SK-N-SH (cell line): Measurements from ENCODE around the gene IFNL4. TPM values are rescaled to one million over a fixed set of nuclear protein-coding genes. Genes with fewer than 3 reads are reported as not detected.
"Not testable (repeated sequence)": the region's sequence is repeated elsewhere in the genome, so short reads cannot be mapped to it uniquely, and the experiment has no call there.

ENCODE experiments used
- CTCF ChIA-PET: fragments of 300-600, 350-600 bp; formaldehyde crosslinking; extraction: SDS; loops from one replicate; lab custom pipeline; 2021; lab: Yijun Ruan, JAX
- POLR2A ChIA-PET: fragments of 350-600 bp; sonication (Branson Sonifier 250); formaldehyde crosslinking; extraction: SDS; loops from one replicate; lab custom pipeline; 2020; ENCODE audit warnings: antibody characterized with exemption, inconsistent platforms; lab: Yijun Ruan, JAX
- DNase-seq: peaks from one replicate; pipeline ENCODE4 v3.0.0; 2012
- H2AFZ ChIP-seq: fragments of 200-600 bp; sonication (generic); 2 replicates; pipeline ENCODE4 v1.8.1; 2016; ENCODE audit warnings: antibody characterized with exemption, mild to moderate bottlenecking, low read depth
- H3F3A ChIP-seq: fragments of 200-600 bp; sonication (generic); replicated peaks from 2 replicates; pipeline ENCODE3; 2016; ENCODE audit warnings: antibody characterized with exemption, mild to moderate bottlenecking; ENCODE audit not compliant: insufficient read depth
- H3K27ac ChIP-seq, 2 experiments: fragments of 200-500 bp in 1 of 2; fragments of 200-600 bp in 1 of 2; sonication (Bioruptor generic) in 1 of 2; sonication (generic), shearing (Covaris generic) in 1 of 2; 2 replicates each; pipeline versions ENCODE4 v1.5.1 to v1.6.1; 2014 to 2016; ENCODE audit warnings: low read depth in 2 of 2, inconsistent platforms in 1 of 2, low read length in 1 of 2, mild to moderate bottlenecking in 1 of 2, mixed read lengths in 1 of 2
- H3K27me3 ChIP-seq: fragments of 200-600 bp; sonication (generic), shearing (Covaris generic); 2 replicates; pipeline ENCODE4 v1.6.1; 2016; ENCODE audit warnings: mixed run types; ENCODE audit not compliant: insufficient read depth
- H3K36me3 ChIP-seq, 2 experiments: fragments of 200-500 bp in 1 of 2; fragments of 200-600 bp in 1 of 2; sonication (Bioruptor generic) in 1 of 2; sonication (generic) in 1 of 2; replicated peaks in 1 of 2; 2 replicates each; pipeline versions ENCODE3 to v1.5.1; 2014 to 2016; ENCODE audit warnings: low read length in 1 of 2, mild to moderate bottlenecking in 1 of 2; ENCODE audit not compliant: insufficient read depth in 2 of 2, control insufficient read depth in 1 of 2
- H3K4me1 ChIP-seq, 2 experiments: fragments of 200-500 bp in 1 of 2; fragments of 200-600 bp in 1 of 2; sonication (Bioruptor generic) in 1 of 2; sonication (generic), shearing (Covaris generic) in 1 of 2; 2 replicates each; pipeline versions ENCODE4 v1.5.1 to v1.6.1; 2014 to 2016; ENCODE audit warnings: low read depth in 1 of 2, low read length in 1 of 2, mixed run types in 1 of 2; ENCODE audit not compliant: insufficient read depth in 2 of 2, control insufficient read depth in 1 of 2
- H3K4me2 ChIP-seq: fragments of 200-600 bp; sonication (generic), shearing (Covaris generic); 2 replicates; pipeline ENCODE4 v1.6.1; 2017; ENCODE audit warnings: mixed run types
- H3K4me3 ChIP-seq, 2 experiments: fragments of 200-500 bp in 1 of 2; fragments of 200-600 bp in 1 of 2; sonication (Bioruptor generic) in 1 of 2; sonication (generic), shearing (Covaris generic) in 1 of 2; 2 replicates each; pipeline versions ENCODE4 v1.5.1 to v1.8.1; 2014 to 2016; ENCODE audit warnings: low read depth in 2 of 2, inconsistent platforms in 1 of 2, low read length in 1 of 2, mild to moderate bottlenecking in 1 of 2, mixed read lengths in 1 of 2, moderate library complexity in 1 of 2
- H3K79me2 ChIP-seq: fragments of 200-600 bp; sonication (generic); 2 replicates; pipeline ENCODE4 v1.8.1; 2017; ENCODE audit warnings: mild to moderate bottlenecking; ENCODE audit not compliant: insufficient read depth
- H3K9ac ChIP-seq: fragments of 200-600 bp; sonication (generic); 2 replicates; pipeline ENCODE4 v1.6.1; 2017; ENCODE audit warnings: mixed run types
- H3K9me2 ChIP-seq: fragments of 200-600 bp; sonication (generic); 2 replicates; pipeline ENCODE4 v1.6.1; 2017; ENCODE audit warnings: mixed run types
- H3K9me3 ChIP-seq: fragments of 200-600 bp; sonication (generic); 2 replicates; pipeline ENCODE4 v1.6.1; 2017; ENCODE audit warnings: mixed run types, mild to moderate bottlenecking, moderate library complexity
- H4K20me1 ChIP-seq: fragments of 200-600 bp; sonication (generic); 2 replicates; pipeline ENCODE4 v1.6.1; 2017; ENCODE audit warnings: mild to moderate bottlenecking, mixed run types; ENCODE audit not compliant: insufficient read depth
- CHD2 ChIP-seq: fragments of 150-350 bp; IDR thresholded peaks from 2 replicates; pipeline ENCODE4 v1.6.1; 2018; ENCODE audit warnings: low read length; ENCODE audit not compliant: partially characterized antibody
- ELF1 ChIP-seq: IDR thresholded peaks from 2 replicates; pipeline ENCODE4 v1.4.0; 2012
- EP300 ChIP-seq, 2 experiments: IDR thresholded peaks; 2 replicates each; pipeline versions ENCODE4 v1.4.0 to v1.6.1; 2012; ENCODE audit warnings: borderline replicate concordance in 1 of 2, low read depth in 1 of 2, low read length in 1 of 2
- FOSL2 ChIP-seq: IDR thresholded peaks from 2 replicates; pipeline ENCODE4 v1.4.0; 2012; ENCODE audit warnings: low read depth, mild to moderate bottlenecking, moderate library complexity, borderline replicate concordance
- FOXJ3 ChIP-seq: sonication (generic); formaldehyde crosslinking; IDR thresholded peaks from 2 replicates; pipeline ENCODE4 v1.5.1; 2020; ENCODE audit warnings: mild to moderate bottlenecking, missing genetic modification reagents
- NFIC ChIP-seq: IDR thresholded peaks from 2 replicates; pipeline ENCODE4 v1.4.0; 2012; ENCODE audit warnings: borderline replicate concordance
- POLR2AphosphoS5 ChIP-seq: IDR thresholded peaks from 2 replicates; pipeline ENCODE4 v1.6.1; 2012; ENCODE audit warnings: low read depth, low read length
- RFX5 ChIP-seq: IDR thresholded peaks from 2 replicates; pipeline ENCODE4 v1.6.1; 2012; ENCODE audit warnings: mild to moderate bottlenecking, improper control_type of control experiment, low read length
- RXRA ChIP-seq: IDR thresholded peaks from 2 replicates; pipeline ENCODE4 v1.4.0; 2012; ENCODE audit warnings: low read depth, mild to moderate bottlenecking, borderline replicate concordance
- SMC3 ChIP-seq: IDR thresholded peaks from 2 replicates; pipeline ENCODE4 v1.6.1; 2012; ENCODE audit warnings: low read depth, low read length, improper control_type of control experiment
- YY1 ChIP-seq: IDR thresholded peaks from 2 replicates; pipeline ENCODE4 v1.4.0; 2012; ENCODE audit warnings: low read depth, mild to moderate bottlenecking
- WGBS: methylation state at CpG from one replicate; pipeline ENCODE4 v1.1.6; 2017; ENCODE audit warnings: low lambda C conversion rate; 5-methylcytosine and 5-hydroxymethylcytosine counted together
- polyA plus RNA-seq, 3 experiments: library from polyadenylated mRNA; depleted of rRNA; stranded (reverse); fragments of >200 nt; gene quantifications; 2 replicates each; pipeline ENCODE4 v1.2.3, GENCODE V29; 2012
- TF ChIP-seq, protein P1 (sequence below): fragments of 150-350 bp; IDR thresholded peaks from 2 replicates; pipeline ENCODE4 v1.6.1; 2016; ENCODE audit warnings: mild to moderate bottlenecking, low read depth, low read length
- TF ChIP-seq, protein P2 (sequence below): IDR thresholded peaks from 2 replicates; pipeline ENCODE4 v1.6.1; 2012; ENCODE audit warnings: mild to moderate bottlenecking, low read depth, low read length, moderate library complexity
- TF ChIP-seq, protein P3 (sequence below): IDR thresholded peaks from 2 replicates; pipeline ENCODE4 v1.4.0; 2012; ENCODE audit warnings: low read depth
- TF ChIP-seq, protein P4 (sequence below): fragments of 200-600 bp; sonication (generic); IDR thresholded peaks from 2 replicates; pipeline ENCODE4 v1.6.1; 2017; ENCODE audit warnings: antibody characterized with exemption, mild to moderate bottlenecking, moderate library complexity
- TF ChIP-seq, protein P5 (sequence below): IDR thresholded peaks from 2 replicates; pipeline ENCODE4 v1.4.0; 2012; ENCODE audit warnings: low read depth, borderline replicate concordance
- TF ChIP-seq, protein P6 (sequence below): fragments of 150-350 bp; IDR thresholded peaks from 2 replicates; pipeline ENCODE4 v1.6.1; 2017; ENCODE audit warnings: antibody characterized with exemption, low read length, low read depth, borderline replicate concordance

IFNL4 gene
- polyA plus RNA-seq, 1 of the 3 experiments (the other 2 are of a cell fraction), result not detected

DNA sequence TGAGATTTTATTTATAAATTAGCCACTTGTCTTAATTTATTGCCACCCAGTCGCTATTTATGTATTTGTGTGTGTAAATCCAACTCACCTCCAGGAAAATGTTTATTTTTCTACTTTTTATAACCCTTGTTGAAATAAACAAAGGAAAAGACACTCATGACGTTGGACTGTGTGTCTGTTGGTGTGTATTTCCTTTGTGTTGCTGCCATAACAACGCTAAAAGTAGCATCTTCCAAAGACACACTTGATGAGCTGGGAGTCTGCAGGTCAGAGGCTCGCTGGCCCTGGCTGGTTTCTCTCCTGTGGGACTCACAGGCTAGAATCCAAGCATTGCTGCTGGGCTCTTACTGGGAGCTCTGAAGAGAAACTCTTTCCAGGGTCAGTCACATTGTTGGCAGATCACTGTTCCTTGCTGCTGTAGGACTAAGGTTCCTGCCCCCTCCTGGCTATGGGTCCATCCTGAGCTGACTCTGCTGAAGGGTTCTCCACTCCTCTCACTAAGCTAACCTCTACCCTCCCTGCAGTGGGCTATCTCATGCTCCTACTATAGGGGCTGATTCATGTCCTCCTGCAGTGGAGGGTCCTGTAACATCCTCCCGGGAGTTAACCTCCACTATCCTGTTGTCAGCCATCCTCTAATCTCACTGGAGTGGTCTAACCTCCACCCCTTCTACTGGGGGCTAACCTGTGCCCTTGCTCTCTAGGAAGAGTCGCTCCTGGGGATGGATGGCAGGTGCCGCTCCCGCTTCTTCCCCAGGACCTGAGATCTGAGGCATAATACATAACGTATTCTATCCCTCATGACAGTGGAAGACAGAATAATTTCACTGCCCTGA lies 21.6 kb upstream of the IFNL4 start:
- H3K4me3 ChIP-seq, result no peak overlapping the region
- H4K20me1 ChIP-seq, result no peaks in the 10 kb centered on the region
- DNase-seq, result no peak
- H3K27ac ChIP-seq, result no peak overlapping the region
- H3K79me2 ChIP-seq, result no peaks in the 10 kb centered on the region
- no peak overlapping the region for H3K4me2 ChIP-seq
- CTCF ChIA-PET, result no interaction called here
- TF ChIP-seq, protein P1, sequence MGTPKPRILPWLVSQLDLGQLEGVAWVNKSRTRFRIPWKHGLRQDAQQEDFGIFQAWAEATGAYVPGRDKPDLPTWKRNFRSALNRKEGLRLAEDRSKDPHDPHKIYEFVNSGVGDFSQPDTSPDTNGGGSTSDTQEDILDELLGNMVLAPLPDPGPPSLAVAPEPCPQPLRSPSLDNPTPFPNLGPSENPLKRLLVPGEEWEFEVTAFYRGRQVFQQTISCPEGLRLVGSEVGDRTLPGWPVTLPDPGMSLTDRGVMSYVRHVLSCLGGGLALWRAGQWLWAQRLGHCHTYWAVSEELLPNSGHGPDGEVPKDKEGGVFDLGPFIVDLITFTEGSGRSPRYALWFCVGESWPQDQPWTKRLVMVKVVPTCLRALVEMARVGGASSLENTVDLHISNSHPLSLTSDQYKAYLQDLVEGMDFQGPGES, result no peak
- no peak for TF ChIP-seq EP300 (IDR thresholded peaks at IDR 0.05; ENCODE audit: borderline replicate concordance in 1 of 2, low read depth in 1 of 2, low read length in 1 of 2)
- TF ChIP-seq FOXJ3 (CRISPR knock-in tag), result no peak
- no peak for TF ChIP-seq YY1
- no peak for TF ChIP-seq NFIC
- TF ChIP-seq RFX5, result no peak
- TF ChIP-seq, protein P2, sequence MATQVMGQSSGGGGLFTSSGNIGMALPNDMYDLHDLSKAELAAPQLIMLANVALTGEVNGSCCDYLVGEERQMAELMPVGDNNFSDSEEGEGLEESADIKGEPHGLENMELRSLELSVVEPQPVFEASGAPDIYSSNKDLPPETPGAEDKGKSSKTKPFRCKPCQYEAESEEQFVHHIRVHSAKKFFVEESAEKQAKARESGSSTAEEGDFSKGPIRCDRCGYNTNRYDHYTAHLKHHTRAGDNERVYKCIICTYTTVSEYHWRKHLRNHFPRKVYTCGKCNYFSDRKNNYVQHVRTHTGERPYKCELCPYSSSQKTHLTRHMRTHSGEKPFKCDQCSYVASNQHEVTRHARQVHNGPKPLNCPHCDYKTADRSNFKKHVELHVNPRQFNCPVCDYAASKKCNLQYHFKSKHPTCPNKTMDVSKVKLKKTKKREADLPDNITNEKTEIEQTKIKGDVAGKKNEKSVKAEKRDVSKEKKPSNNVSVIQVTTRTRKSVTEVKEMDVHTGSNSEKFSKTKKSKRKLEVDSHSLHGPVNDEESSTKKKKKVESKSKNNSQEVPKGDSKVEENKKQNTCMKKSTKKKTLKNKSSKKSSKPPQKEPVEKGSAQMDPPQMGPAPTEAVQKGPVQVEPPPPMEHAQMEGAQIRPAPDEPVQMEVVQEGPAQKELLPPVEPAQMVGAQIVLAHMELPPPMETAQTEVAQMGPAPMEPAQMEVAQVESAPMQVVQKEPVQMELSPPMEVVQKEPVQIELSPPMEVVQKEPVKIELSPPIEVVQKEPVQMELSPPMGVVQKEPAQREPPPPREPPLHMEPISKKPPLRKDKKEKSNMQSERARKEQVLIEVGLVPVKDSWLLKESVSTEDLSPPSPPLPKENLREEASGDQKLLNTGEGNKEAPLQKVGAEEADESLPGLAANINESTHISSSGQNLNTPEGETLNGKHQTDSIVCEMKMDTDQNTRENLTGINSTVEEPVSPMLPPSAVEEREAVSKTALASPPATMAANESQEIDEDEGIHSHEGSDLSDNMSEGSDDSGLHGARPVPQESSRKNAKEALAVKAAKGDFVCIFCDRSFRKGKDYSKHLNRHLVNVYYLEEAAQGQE, result no peak
- TF ChIP-seq, protein P3, sequence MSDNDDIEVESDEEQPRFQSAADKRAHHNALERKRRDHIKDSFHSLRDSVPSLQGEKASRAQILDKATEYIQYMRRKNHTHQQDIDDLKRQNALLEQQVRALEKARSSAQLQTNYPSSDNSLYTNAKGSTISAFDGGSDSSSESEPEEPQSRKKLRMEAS, result no peak
- TF ChIP-seq, protein P4, sequence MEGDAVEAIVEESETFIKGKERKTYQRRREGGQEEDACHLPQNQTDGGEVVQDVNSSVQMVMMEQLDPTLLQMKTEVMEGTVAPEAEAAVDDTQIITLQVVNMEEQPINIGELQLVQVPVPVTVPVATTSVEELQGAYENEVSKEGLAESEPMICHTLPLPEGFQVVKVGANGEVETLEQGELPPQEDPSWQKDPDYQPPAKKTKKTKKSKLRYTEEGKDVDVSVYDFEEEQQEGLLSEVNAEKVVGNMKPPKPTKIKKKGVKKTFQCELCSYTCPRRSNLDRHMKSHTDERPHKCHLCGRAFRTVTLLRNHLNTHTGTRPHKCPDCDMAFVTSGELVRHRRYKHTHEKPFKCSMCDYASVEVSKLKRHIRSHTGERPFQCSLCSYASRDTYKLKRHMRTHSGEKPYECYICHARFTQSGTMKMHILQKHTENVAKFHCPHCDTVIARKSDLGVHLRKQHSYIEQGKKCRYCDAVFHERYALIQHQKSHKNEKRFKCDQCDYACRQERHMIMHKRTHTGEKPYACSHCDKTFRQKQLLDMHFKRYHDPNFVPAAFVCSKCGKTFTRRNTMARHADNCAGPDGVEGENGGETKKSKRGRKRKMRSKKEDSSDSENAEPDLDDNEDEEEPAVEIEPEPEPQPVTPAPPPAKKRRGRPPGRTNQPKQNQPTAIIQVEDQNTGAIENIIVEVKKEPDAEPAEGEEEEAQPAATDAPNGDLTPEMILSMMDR, result no peak
- TF ChIP-seq ELF1, result no peak
- TF ChIP-seq SMC3, result no peak
- no peak for TF ChIP-seq FOSL2
- TF ChIP-seq POLR2AphosphoS5, result no peak
- TF ChIP-seq, protein P5, sequence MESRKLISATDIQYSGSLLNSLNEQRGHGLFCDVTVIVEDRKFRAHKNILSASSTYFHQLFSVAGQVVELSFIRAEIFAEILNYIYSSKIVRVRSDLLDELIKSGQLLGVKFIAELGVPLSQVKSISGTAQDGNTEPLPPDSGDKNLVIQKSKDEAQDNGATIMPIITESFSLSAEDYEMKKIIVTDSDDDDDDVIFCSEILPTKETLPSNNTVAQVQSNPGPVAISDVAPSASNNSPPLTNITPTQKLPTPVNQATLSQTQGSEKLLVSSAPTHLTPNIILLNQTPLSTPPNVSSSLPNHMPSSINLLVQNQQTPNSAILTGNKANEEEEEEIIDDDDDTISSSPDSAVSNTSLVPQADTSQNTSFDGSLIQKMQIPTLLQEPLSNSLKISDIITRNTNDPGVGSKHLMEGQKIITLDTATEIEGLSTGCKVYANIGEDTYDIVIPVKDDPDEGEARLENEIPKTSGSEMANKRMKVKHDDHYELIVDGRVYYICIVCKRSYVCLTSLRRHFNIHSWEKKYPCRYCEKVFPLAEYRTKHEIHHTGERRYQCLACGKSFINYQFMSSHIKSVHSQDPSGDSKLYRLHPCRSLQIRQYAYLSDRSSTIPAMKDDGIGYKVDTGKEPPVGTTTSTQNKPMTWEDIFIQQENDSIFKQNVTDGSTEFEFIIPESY, result no peak
- TF ChIP-seq, protein P6, sequence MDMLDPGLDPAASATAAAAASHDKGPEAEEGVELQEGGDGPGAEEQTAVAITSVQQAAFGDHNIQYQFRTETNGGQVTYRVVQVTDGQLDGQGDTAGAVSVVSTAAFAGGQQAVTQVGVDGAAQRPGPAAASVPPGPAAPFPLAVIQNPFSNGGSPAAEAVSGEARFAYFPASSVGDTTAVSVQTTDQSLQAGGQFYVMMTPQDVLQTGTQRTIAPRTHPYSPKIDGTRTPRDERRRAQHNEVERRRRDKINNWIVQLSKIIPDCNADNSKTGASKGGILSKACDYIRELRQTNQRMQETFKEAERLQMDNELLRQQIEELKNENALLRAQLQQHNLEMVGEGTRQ, result no peak
- TF ChIP-seq CHD2, result no peak
- no peak for TF ChIP-seq RXRA
- no peaks in the 10 kb centered on the region for H3K36me3 ChIP-seq
- WGBS, result 46% methylated on average over 9 of the region's 9 CpGs
- no peaks in the 10 kb centered on the region for H3K9me3 ChIP-seq
- H3F3A ChIP-seq, result no peaks in the 10 kb centered on the region
- POLR2A ChIA-PET, result no interaction called here
- no peaks in the 10 kb centered on the region for H3K9me2 ChIP-seq
- no peaks in the 10 kb centered on the region; the same call in 1 of the 2 replicates for H3K27me3 ChIP-seq
- no peak overlapping the region for H2AFZ ChIP-seq
- H3K4me1 ChIP-seq, result no peaks in the 10 kb centered on the region
- H3K9ac ChIP-seq, result no peak overlapping the region

DNA sequence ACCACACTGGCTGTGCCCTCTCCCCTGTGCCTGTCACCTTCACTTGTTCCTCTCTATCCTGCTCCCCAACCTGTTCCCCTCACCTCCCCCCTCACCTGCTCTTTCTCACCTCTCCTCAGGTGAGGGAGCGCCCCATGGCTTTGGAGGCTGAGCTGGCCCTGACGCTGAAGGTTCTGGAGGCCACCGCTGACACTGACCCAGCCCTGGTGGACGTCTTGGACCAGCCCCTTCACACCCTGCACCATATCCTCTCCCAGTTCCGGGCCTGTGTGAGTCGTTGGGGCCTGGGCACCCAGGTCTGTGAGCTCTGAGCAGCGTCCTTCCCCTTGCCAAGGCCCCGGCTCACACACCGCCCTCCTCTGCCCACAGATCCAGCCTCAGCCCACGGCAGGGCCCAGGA lies 20.7 kb upstream of the IFNL4 start:
- H3K79me2 ChIP-seq, DNase-seq, POLR2A ChIA-PET, H3K9me2 ChIP-seq, H3K4me3 ChIP-seq, H3F3A ChIP-seq, H3K27me3 ChIP-seq, H3K36me3 ChIP-seq, H3K4me2 ChIP-seq, H3K27ac ChIP-seq, H3K9ac ChIP-seq, H3K9me3 ChIP-seq, H2AFZ ChIP-seq, H3K4me1 ChIP-seq, H4K20me1 ChIP-seq, CTCF ChIA-PET: not testable (repeated sequence)
- 54% methylated on average over 10 of the region's 10 CpGs for WGBS
